ENCODE measurements around the gene CDKN2B-AS1.

The CDKN2B-AS1 gene

DNA sequence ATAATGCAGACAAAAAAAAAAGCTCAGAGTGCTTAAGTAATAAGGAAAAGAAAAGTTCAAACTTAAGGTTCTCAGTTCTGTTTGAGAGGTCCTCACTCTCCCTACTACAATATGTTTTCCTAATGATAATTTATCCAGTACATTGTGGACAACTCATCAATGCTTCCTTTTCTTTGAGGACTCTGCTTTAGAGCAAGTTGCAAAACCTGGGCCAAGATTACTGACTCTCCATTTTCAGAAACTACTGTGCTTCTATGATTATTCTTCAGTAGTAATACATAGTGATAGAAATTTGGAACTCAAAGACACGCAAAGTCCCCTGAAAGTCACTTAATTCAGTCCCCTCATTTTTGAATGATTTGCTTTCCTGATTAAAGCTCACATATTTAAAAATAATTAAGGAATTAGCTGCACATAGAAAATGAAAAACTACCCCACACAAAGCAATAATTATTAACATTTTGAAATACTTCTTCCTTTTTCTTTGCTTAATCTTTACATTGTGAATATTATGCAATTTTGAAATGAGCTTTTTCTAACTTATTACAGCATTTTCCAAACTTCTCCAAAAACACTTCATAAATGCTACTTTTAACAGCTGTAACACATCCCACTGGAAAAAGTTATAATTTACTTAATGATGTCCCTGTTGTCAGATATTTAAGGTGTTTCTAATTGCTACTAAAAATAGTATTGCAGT, 11.6 kb upstream of the CDKN2B-AS1 start:
- no peak for DNase-seq (ENCODE audit: low read depth in 2 of 2)

DNA sequence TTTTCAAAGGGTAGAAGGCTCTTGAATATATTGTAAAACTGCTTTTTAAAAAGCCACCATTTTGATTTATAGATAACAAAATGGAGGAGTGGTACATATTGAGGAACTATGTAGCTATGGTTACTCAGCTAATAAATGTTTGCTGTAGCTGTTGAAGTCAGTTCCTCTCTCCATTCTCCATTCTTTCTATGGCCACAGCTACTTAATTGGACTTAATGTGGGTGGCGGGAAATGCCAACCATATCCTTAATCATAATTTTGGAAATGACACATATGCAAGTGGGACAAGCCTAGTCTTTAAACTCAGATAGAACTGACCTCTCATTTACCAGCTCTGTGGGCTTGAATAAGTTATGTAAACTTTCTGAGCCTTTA, 11.0 kb upstream of the CDKN2B-AS1 start:
- no peak for DNase-seq (ENCODE audit: low read depth in 2 of 2)

GRCh38 chr9:21984101-21984500, 10.5 kb upstream of the CDKN2B-AS1 start:
- DNase-seq (ENCODE audit: low read depth in 2 of 2), result no peak

GRCh38 chr9:21985964-21986667, 8.5 kb upstream of the CDKN2B-AS1 start:
- no peak for DNase-seq (ENCODE audit: low read depth in 2 of 2)

- DNase-seq (ENCODE audit: low read depth in 2 of 2), result no peak
Observed at GRCh38 chr9:21988056-21988990, 6.3 kb upstream of the CDKN2B-AS1 start.

DNA sequence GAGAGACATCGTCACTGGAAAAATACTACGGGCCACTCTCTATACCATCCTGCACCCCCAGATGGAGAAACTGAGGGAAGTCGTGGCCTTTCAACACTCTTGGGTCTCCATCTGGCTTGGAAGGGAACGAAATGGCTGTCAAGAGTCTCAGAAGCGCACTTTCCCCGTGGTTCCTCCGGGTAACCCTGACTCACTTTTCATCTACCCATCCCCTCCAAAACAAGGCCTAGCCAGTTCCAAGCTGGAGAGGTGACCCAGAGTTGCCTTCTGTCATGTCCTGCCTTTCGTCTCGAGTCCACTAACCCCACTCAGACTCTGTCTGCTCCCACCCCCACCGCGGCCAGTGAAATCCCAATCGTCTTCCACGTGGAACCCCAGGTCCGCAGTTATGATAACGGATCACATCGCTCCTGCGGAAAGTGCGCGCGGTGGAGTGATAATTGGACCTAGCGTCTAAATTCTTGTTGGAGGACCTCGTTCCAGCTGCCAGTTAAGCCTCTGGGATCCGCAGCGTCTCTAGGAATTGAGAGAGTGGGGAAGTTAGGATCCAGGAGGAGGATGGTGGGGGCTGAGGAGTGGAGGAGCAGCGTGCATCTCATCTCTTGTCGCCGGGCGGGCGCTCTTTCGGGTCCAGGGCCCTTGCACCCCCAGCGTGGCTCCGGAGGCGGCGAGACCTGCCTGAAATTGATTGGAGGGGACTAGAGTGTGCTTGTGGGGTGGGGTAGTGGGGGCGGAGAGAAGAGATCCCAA, 5.0 kb upstream of the CDKN2B-AS1 start:
- DNase-seq (ENCODE audit: low read depth in 2 of 2), result no peak

DNA sequence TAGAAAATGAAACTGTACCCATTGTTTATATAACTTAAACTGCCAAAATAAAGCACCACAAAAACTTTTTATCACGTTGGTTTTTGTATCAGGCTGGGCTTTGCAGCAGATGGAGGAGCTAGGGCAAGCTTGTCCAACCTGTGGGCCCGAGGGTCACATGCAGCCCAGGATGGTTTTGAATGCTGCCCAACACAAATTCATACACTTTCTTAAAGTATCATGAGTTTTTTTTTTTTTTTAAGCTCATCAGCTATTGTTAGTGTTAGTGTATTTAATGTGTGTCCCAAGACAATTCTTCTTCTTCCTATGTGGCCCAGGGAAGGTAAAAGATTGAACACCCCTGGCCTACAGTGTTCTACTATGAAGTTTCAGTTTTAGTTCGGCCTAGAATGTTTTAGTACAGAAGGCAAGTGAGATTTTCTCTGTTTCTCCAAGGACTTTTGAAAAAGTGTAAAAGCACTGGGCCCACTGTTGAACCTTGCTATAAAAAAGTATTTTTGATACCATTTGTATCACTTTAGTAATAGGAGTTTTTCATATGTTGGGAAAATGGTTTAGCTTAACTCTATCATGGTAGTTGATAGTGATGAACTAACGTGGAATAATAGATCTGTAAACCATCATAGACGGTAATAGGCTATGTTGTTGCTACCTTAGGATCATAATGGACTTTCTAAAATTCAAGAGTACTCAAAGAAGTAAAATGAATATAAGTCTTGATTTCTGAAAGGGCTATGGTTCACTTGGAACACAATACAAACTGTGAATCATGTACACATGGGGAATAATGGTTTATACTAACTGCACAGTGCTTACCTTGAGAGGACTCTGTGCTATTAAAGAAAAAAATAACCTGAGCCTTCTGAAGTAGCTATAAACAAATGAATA, 3.3 kb upstream of the CDKN2B-AS1 start:
- DNase-seq (ENCODE audit: low read depth in 2 of 2), result no peak

DNA sequence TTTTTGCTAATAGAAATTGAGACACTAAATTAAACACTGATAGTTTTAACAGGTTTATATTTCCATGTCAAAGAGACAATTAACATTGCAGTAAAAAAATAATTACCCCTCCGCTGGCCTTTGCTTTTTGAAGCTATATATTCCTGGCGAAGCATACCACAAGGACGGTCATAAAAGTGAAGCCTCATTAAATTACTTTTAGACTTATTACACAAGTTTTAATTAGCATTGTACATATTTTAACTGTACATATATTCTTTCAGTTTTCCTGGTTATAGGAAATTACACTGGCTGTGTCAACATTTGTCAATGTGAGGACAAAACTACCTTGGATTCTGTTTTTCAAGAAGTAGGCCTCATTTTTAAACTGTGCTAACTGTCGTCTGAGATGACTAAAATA, 1.6 kb upstream of the CDKN2B-AS1 start:
- DNase-seq (ENCODE audit: low read depth in 2 of 2), result no peak

GRCh38 chr9:21993893-21994555, 567 bp upstream of the CDKN2B-AS1 start, which contains the start of gene CDKN2A:
CDKN2A (minus strand) TSS chr9:21994392.
- DNase-seq (ENCODE audit: low read depth in 2 of 2), result no peak

DNA sequence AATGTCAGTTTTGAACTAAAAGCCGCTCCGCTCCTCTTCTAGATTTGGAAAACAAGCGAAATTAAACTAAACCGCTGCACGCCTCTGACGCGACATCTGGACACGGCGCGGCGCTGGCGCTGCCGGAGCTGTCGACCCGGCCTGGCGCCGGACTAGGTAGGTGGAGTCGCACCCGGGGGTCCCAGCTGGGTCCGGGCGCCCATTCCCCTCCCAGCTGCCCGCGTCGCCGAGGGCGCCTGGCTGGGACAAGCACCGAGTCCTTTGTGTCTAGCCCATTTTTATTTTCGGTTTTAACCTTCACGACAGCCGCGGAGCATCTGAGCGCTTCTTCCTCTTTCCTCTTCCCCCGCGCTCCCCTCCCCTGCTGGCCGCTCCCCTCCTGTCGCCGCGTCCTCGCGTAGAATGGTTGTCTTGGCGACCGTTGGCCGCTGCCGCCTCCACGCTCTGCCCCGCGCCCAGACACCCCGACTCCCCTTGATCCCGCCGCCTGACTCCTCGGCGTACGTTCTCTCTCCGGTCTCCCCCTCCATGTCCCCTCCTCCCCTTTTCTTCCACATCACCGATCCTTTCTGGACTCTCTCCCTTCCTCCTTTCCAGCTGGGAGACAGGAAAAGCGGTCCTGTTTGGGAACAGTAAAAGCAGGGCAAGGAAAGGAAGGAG, 545 bp downstream of the CDKN2B-AS1 start:
- peak in 1 of 2 experiments; percentile 15 for DNase-seq (ENCODE audit: low read depth in 2 of 2)

DNA sequence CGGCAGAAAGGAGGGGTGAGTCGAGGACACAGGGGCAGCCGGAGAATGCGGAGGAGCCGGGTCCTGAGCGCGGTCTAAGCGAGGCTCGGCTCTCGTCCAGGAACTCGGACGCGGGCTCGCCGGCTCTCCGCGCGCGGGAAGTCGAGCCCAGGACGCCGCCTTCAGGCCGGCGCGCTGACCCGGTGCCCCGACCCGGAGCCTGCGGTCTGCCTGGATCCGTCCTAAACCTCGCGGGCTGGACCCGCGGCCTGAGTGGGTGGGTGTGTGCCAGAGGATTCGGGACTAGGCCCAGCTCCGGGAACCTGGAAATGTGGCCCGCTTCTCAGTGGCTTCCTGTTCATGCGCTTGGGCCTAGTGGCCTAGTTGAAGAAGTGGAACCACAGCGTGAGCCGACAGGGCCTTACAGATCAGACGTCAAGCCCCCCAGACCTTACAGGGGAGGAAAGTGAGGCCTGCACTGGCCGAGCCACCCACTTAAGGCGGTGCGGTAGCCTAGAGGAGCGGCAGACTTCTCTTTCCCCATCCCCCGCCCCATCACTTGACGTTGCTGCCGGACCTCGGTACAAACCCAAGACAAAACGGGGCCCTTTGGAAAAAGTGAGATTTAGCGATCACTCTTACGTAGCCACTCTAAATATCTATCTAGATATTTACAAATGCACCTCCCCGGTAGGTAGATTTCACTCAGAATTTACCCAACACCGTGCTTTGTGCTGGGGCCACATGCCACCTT, 1.2 kb downstream of the CDKN2B-AS1 start:
- no peak for DNase-seq (ENCODE audit: low read depth in 2 of 2)

GRCh38 chr9:21996438-21996837, 1.8 kb downstream of the CDKN2B-AS1 start:
- DNase-seq (ENCODE audit: low read depth in 2 of 2), result no peak

- DNase-seq (ENCODE audit: low read depth in 2 of 2), result no peak
Observed at GRCh38 chr9:21996858-21997257, 2.3 kb downstream of the CDKN2B-AS1 start.

DNA sequence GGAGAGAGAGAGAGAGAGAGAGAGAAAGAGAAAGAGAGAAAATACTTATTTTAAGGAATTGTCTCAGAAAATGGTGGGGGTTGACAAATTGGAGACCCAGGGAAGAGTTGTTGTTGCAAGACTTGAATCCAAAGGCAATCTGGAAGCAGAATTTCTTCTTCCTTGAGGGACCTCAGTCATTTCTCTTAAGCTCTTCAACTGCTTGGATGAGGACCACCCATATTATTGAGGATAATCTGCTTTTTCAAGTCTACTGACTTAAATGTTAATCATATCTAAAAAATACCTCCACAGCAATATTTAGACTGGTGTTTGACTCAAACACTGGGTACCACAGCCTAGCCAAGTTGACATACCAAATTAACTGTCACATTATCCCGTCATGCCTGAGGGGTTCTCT, 2.9 kb downstream of the CDKN2B-AS1 start:
- DNase-seq (ENCODE audit: low read depth in 2 of 2), result no peak

GRCh38 chr9:21998026-21998425, 3.4 kb downstream of the CDKN2B-AS1 start:
- DNase-seq (ENCODE audit: low read depth in 2 of 2), result no peak

GRCh38 chr9:22002038-22002437, 7.4 kb downstream of the CDKN2B-AS1 start:
- DNase-seq (ENCODE audit: low read depth in 2 of 2), result no peak

DNA sequence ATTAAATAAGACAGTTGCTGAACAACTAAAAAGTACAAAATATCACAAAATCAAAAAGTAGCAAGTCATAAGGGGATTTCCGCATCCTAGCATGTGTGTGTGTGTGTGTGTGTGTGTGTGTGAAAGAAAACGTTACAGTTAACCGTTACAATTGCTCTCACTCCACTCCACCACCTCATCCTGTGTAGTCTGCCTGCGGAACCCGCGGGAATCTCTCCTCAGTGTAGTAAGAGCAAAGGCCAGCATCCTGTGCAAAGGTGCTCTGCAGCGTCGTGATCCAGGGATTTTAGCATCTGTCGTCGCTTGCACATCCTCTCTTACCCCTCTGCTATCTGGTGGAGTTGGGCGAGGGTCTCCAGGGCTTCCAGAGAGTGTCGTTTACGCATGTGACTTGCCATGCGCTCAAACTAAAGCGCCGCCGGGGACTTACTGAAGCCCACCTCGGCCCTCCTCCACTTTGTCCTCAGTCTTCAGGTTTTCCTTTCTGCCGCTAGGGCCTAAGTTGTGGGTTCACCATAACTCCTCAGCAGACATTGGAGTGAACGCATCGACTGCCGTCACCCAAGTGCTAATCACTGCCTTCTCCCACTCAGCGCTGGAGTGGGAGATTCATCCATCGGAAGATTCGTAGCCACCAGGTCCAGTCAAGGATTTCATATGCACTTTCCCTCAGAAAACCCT, 10.6 kb downstream of the CDKN2B-AS1 start:
- DNase-seq (ENCODE audit: low read depth in 2 of 2), result no peak

Measured in fibroblast of skin of left biceps (primary cell).